Natural killer cell (primary cell): ENCODE data around the gene HOXD1. TPM values are rescaled to one million over a fixed set of nuclear protein-coding genes. Genes with fewer than 3 reads are reported as not detected.

Source experiments
- ATAC-seq, 3 donors: fragments of 150-1000 bp in 2 of 3; fragments of 200-7000 bp in 1 of 3; cut with Tn5 transposase; 1 replicate in 1 of 3; 2 replicates in 2 of 3; pipeline ENCODE4 v1.10.0; 2021; ENCODE audit warnings: mild to moderate bottlenecking in 2 of 3, moderate library complexity in 2 of 3
- DNase-seq, 2 donors: peaks; one replicate each; pipeline versions ENCODE4 v3.0.0 to v3.0.0-alpha.2; 2013 to 2021; ENCODE audit warnings: mixed read lengths in 1 of 2
- H3K27ac ChIP-seq: one replicate; pipeline ENCODE4 v1.5.1; 2013; ENCODE audit warnings: mild to moderate bottlenecking, low read length
- H3K27me3 ChIP-seq: one replicate; pipeline ENCODE4 v1.6.1; 2013; ENCODE audit warnings: low read length; ENCODE audit not compliant: control insufficient read depth, insufficient read depth
- H3K36me3 ChIP-seq: one replicate; pipeline ENCODE4 v1.6.1; 2013; ENCODE audit warnings: low read length; ENCODE audit not compliant: control insufficient read depth, insufficient read depth
- H3K4me1 ChIP-seq: one replicate; pipeline ENCODE4 v1.6.1; 2013; ENCODE audit warnings: low read length; ENCODE audit not compliant: control insufficient read depth, insufficient read depth
- H3K4me3 ChIP-seq: one replicate; pipeline ENCODE4 v1.5.1; 2013; ENCODE audit warnings: low read length
- H3K9me3 ChIP-seq: one replicate; pipeline ENCODE4 v1.6.1; 2013; ENCODE audit warnings: low read length; ENCODE audit not compliant: control insufficient read depth, insufficient read depth
- H3K27ac Mint-ChIP-seq, 2 donors: one replicate each; pipeline ENCODE4 v1.8.0; 2022; ENCODE audit warnings: mild to moderate bottlenecking in 2 of 2, mixed read lengths in 2 of 2, moderate library complexity in 1 of 2
- H3K27me3 Mint-ChIP-seq, 2 donors: one replicate each; pipeline ENCODE4 v1.8.0; 2022; ENCODE audit warnings: low read depth in 2 of 2, mixed read lengths in 2 of 2
- H3K36me3 Mint-ChIP-seq: one replicate; pipeline ENCODE4 v1.8.0; 2022; ENCODE audit warnings: mixed read lengths
- H3K4me1 Mint-ChIP-seq, 2 donors: one replicate each; pipeline ENCODE4 v1.8.0; 2022; ENCODE audit warnings: mixed read lengths in 2 of 2
- H3K4me3 Mint-ChIP-seq: one replicate; pipeline ENCODE4 v1.8.0; 2022; ENCODE audit warnings: mild to moderate bottlenecking, moderate library complexity, mixed read lengths
- H3K9me3 Mint-ChIP-seq, 2 donors: one replicate each; pipeline ENCODE4 v1.8.0; 2022; ENCODE audit warnings: mixed read lengths in 2 of 2
- CTCF ChIP-seq: fragments of 200-600 bp; IDR thresholded peaks from one replicate; pipeline ENCODE4 v1.8.0; 2022; ENCODE audit warnings: antibody characterized with exemption
- WGBS: methylation state at CpG from one replicate; pipeline ENCODE4 v1.1.7; 2013; ENCODE audit warnings: missing lambda C conversion rate; ENCODE audit not compliant: insufficient coverage; 5-methylcytosine and 5-hydroxymethylcytosine counted together
- intact Hi-C: fragments of 100-400 bp; cut with micrococcal nuclease; formaldehyde crosslinking; loops from one replicate; pipeline ENCODE4 v1.14.2; 2022
- total RNA-seq, 4 donors: library from RNA; stranded (reverse); fragments of 120-200 nt in 1 of 4; gene quantifications; one replicate each; pipeline versions ENCODE4 v1.2.3 to v1.2.4, GENCODE V29; 2013 to 2022

The HOXD1 gene
- total RNA-seq, 3 donors from 2014 or later (not counting 1 experiment from before 2014, with no cell fraction given) = 0.12 TPM; not detected in 2

- no peaks in the 10 kb centered on the region for H3K9me3 Mint-ChIP-seq
- intact Hi-C loops = no loop called here
- no peak for ATAC-seq
- peaks cover 60% of the 10 kb centered on the region for H3K27me3 ChIP-seq
- H3K4me1 ChIP-seq = no peaks in the 10 kb centered on the region
- peaks cover 5% of the 10 kb centered on the region for H3K36me3 Mint-ChIP-seq
- 11% methylated on average over 50 of the region's 51 CpGs for WGBS
- no peak for DNase-seq
- no peak overlapping the region for H3K4me3 Mint-ChIP-seq
- H3K27me3 Mint-ChIP-seq = peaks cover 67 to 75% of the 10 kb centered on the region in 2 donors
- TF ChIP-seq CTCF = no peak
- H3K27ac Mint-ChIP-seq = no peak overlapping the region
- H3K4me3 ChIP-seq = no peak overlapping the region
- no peaks in the 10 kb centered on the region for H3K9me3 ChIP-seq
- no peak overlapping the region for H3K27ac ChIP-seq
- no peaks in the 10 kb centered on the region for H3K4me1 Mint-ChIP-seq
- no peaks in the 10 kb centered on the region for H3K36me3 ChIP-seq
Observed at GRCh38 chr2:176171351-176172006, 17.0 kb upstream of the HOXD1 start.

GRCh38 chr2:176172007-176172894, 16.2 kb upstream of the HOXD1 start:
- ATAC-seq (no peak), DNase-seq (no peak)
- H3K36me3 Mint-ChIP-seq = no peaks in the 10 kb centered on the region
- H3K9me3 Mint-ChIP-seq = no peaks in the 10 kb centered on the region
- no peaks in the 10 kb centered on the region for H3K4me1 Mint-ChIP-seq
- Histone ChIP-seq H3K4me3 (no peak overlapping the region), H3K27me3 (peaks cover 62% of the 10 kb centered on the region), H3K4me1 (no peaks in the 10 kb centered on the region), H3K27ac (no peak overlapping the region), H3K36me3 (no peaks in the 10 kb centered on the region), H3K9me3 (no peaks in the 10 kb centered on the region)
- peaks cover 66 to 75% of the 10 kb centered on the region in 2 donors for H3K27me3 Mint-ChIP-seq
- H3K27ac Mint-ChIP-seq = no peak overlapping the region
- intact Hi-C loops = no loop called here
- no peak overlapping the region for H3K4me3 Mint-ChIP-seq
- 14% methylated on average over 60 of the region's 60 CpGs for WGBS
- no peak for TF ChIP-seq CTCF

- Histone ChIP-seq H3K27me3 (peaks cover 63% of the 10 kb centered on the region), H3K27ac (no peak overlapping the region), H3K4me3 (no peak overlapping the region), H3K4me1 (no peaks in the 10 kb centered on the region), H3K9me3 (no peaks in the 10 kb centered on the region), H3K36me3 (no peaks in the 10 kb centered on the region)
- Mint-ChIP-seq H3K4me3 (no peak overlapping the region), H3K9me3 (no peaks in the 10 kb centered on the region), H3K36me3 (no peaks in the 10 kb centered on the region), H3K27me3 (peaks cover 67 to 72% of the 10 kb centered on the region in 2 donors), H3K4me1 (no peaks in the 10 kb centered on the region), H3K27ac (no peak overlapping the region)
- intact Hi-C loops = no loop called here
- no peak for DNase-seq
- ATAC-seq = no peak
- 26% methylated on average over 12 of the region's 14 CpGs for WGBS
- no peak for TF ChIP-seq CTCF
Observed at GRCh38 chr2:176172895-176173566, 15.4 kb upstream of the HOXD1 start.
